ENCODE results near the gene TEKTIP1.

DNA sequence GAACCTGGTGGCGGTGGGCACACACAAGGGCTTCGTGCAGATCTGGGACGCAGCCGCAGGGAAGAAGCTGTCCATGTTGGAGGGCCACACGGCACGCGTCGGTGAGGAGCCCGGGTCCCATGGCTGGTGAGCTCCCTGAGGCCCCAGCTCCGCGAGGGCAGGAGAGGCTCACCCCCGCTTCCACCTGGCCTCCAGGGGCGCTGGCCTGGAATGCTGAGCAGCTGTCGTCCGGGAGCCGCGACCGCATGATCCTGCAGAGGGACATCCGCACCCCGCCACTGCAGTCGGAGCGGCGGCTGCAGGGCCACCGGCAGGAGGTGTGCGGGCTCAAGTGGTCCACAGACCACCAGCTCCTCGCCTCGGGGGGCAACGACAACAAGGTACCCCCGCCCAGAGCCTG lies 7.3 kb upstream of the TEKTIP1 start:
- TF ChIP-seq, protein P1, sequence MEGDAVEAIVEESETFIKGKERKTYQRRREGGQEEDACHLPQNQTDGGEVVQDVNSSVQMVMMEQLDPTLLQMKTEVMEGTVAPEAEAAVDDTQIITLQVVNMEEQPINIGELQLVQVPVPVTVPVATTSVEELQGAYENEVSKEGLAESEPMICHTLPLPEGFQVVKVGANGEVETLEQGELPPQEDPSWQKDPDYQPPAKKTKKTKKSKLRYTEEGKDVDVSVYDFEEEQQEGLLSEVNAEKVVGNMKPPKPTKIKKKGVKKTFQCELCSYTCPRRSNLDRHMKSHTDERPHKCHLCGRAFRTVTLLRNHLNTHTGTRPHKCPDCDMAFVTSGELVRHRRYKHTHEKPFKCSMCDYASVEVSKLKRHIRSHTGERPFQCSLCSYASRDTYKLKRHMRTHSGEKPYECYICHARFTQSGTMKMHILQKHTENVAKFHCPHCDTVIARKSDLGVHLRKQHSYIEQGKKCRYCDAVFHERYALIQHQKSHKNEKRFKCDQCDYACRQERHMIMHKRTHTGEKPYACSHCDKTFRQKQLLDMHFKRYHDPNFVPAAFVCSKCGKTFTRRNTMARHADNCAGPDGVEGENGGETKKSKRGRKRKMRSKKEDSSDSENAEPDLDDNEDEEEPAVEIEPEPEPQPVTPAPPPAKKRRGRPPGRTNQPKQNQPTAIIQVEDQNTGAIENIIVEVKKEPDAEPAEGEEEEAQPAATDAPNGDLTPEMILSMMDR (IDR thresholded peaks at IDR 0.05; ENCODE audit: low read depth, low read length), result no peak
- TF ChIP-seq EZH2phosphoT487 (IDR thresholded peaks at IDR 0.05; ENCODE audit: low read depth), result no peak
